Measurements from ENCODE around the gene RABGAP1L.
"Not testable (repeated sequence)": the region's sequence is repeated elsewhere in the genome, so short reads cannot be mapped to it uniquely, and the experiment has no call there.

The RABGAP1L gene

GRCh38 chr1:174224641-174225040, 65.3 kb downstream of the RABGAP1L start:
- no peak overlapping the region for H3K4me3 ChIP-seq (ENCODE audit: low read depth, low read length)
- DNase-seq (ENCODE audit: low read depth), result no peak
- TF ChIP-seq, protein P1, sequence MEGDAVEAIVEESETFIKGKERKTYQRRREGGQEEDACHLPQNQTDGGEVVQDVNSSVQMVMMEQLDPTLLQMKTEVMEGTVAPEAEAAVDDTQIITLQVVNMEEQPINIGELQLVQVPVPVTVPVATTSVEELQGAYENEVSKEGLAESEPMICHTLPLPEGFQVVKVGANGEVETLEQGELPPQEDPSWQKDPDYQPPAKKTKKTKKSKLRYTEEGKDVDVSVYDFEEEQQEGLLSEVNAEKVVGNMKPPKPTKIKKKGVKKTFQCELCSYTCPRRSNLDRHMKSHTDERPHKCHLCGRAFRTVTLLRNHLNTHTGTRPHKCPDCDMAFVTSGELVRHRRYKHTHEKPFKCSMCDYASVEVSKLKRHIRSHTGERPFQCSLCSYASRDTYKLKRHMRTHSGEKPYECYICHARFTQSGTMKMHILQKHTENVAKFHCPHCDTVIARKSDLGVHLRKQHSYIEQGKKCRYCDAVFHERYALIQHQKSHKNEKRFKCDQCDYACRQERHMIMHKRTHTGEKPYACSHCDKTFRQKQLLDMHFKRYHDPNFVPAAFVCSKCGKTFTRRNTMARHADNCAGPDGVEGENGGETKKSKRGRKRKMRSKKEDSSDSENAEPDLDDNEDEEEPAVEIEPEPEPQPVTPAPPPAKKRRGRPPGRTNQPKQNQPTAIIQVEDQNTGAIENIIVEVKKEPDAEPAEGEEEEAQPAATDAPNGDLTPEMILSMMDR (IDR thresholded peaks at IDR 0.05; ENCODE audit: low read depth, low read length, missing control alignments), result no peak

DNA sequence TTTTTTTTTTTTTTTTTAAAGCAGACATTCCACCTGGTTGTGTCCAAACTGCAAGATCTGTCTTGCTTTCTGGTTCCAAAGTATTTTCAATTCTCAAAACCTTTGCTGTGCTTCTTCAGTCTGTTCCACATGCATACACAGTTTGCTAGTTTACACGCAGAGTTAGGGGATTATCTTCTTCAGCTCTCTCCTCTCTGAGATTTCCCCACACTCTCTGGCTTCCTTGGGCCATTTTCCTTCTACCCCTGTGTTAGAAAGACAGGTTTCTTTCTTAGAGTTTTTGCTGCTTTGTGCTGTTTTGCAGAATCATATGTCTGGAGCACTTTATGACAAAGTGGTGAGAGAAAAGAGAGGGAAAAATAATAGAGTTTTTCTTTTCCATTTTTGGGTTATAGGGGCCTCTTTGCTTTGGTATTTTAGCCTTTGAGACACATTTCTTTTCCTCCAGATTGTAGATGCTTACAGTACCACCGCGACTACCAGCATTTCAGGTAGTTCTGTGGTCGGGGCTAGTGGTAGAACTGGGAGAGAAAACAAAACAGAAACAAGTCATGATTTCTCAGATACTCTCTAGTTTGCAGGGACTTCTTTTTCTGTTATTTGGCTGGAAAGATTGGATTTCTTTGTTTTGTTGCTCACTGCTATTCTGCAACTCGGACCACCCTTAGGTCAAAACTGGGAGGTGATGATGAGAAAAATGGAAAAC, 66.3 kb downstream of the RABGAP1L start:
- H3K4me3 ChIP-seq (ENCODE audit: low read depth, low read length), result no peak overlapping the region; the same call in 1 of the 2 replicates
- peak; percentile 53 for DNase-seq (ENCODE audit: low read depth)
- TF ChIP-seq, protein P1 (IDR thresholded peaks at IDR 0.05; ENCODE audit: low read depth, low read length, missing control alignments), result no peak

- no peak overlapping the region for H3K4me3 ChIP-seq (ENCODE audit: low read depth, low read length)
- no peak for DNase-seq (ENCODE audit: low read depth)
- TF ChIP-seq, protein P1 (IDR thresholded peaks at IDR 0.05; ENCODE audit: low read depth, low read length, missing control alignments), result no peak
Observed at GRCh38 chr1:174230399-174230798, 71.1 kb downstream of the RABGAP1L start.

- TF ChIP-seq, protein P1 (IDR thresholded peaks at IDR 0.05; ENCODE audit: low read depth, low read length, missing control alignments), result no peak
- DNase-seq (ENCODE audit: low read depth), result no peak
- H3K4me3 ChIP-seq (ENCODE audit: low read depth, low read length), result no peak overlapping the region
Observed at GRCh38 chr1:174232761-174233160, 73.4 kb downstream of the RABGAP1L start.

- not testable (repeated sequence) for H3K4me3 ChIP-seq (ENCODE audit: low read depth, low read length); DNase-seq (ENCODE audit: low read depth)
Observed at GRCh38 chr1:174238845-174239501, 79.7 kb downstream of the RABGAP1L start.

GRCh38 chr1:174239541-174239940, 80.2 kb downstream of the RABGAP1L start:
- no peak overlapping the region for H3K4me3 ChIP-seq (ENCODE audit: low read depth, low read length)
- DNase-seq (ENCODE audit: low read depth), result no peak
- TF ChIP-seq, protein P1 (IDR thresholded peaks at IDR 0.05; ENCODE audit: low read depth, low read length, missing control alignments), result no peak

- no peak for DNase-seq (ENCODE audit: low read depth)
- no peak overlapping the region for H3K4me3 ChIP-seq (ENCODE audit: low read depth, low read length)
- TF ChIP-seq, protein P1 (IDR thresholded peaks at IDR 0.05; ENCODE audit: low read depth, low read length, missing control alignments), result no peak
Observed at GRCh38 chr1:174242856-174243255, 83.5 kb downstream of the RABGAP1L start.

Measured in GM12864 (cell line).